GM21529 (cell line): ENCODE data around the gene GCN1.

ENCODE experiments used
- ATAC-seq: cut with Tn5 transposase; IDR thresholded peaks from one replicate; pipeline ENCODE4 v1.9.1; 2021; ENCODE audit not compliant: unreplicated experiment

GCN1 gene

GRCh38 chr12:120186654-120187053, 7.9 kb downstream of the GCN1 start:
- ATAC-seq = no peak

- no peak for ATAC-seq
Observed at GRCh38 chr12:120183211-120183631, 11.3 kb downstream of the GCN1 start.

GRCh38 chr12:120181991-120182631, 12.4 kb downstream of the GCN1 start:
- ATAC-seq = no peak

GRCh38 chr12:120180975-120181374, 13.5 kb downstream of the GCN1 start:
- ATAC-seq = no peak

GRCh38 chr12:120175537-120175936, 19.0 kb downstream of the GCN1 start:
- ATAC-seq = no peak

GRCh38 chr12:120175062-120175461, 19.5 kb downstream of the GCN1 start:
- ATAC-seq = no peak

GRCh38 chr12:120172053-120172452, 22.5 kb downstream of the GCN1 start:
- ATAC-seq = no peak

GRCh38 chr12:120170631-120171030, 23.9 kb downstream of the GCN1 start:
- no peak for ATAC-seq

- ATAC-seq = no peak
Observed at GRCh38 chr12:120169946-120170345, 24.6 kb downstream of the GCN1 start.

GRCh38 chr12:120168337-120168736, 26.2 kb downstream of the GCN1 start:
- no peak for ATAC-seq

GRCh38 chr12:120167529-120168095, 26.9 kb downstream of the GCN1 start:
- ATAC-seq = no peak

- no peak for ATAC-seq
Observed at GRCh38 chr12:120164293-120164692, 30.2 kb downstream of the GCN1 start.

- no peak for ATAC-seq
Observed at GRCh38 chr12:120162763-120163162, 31.8 kb downstream of the GCN1 start.

- ATAC-seq = no peak
Observed at GRCh38 chr12:120161852-120162251, 32.7 kb downstream of the GCN1 start.

GRCh38 chr12:120159509-120160237, 34.8 kb downstream of the GCN1 start:
- no peak for ATAC-seq

- ATAC-seq = no peak
Observed at GRCh38 chr12:120158351-120158750, 36.2 kb downstream of the GCN1 start.

GRCh38 chr12:120157678-120158077, 36.8 kb downstream of the GCN1 start:
- no peak for ATAC-seq

GRCh38 chr12:120156315-120157259, 37.9 kb downstream of the GCN1 start:
- no peak for ATAC-seq

GRCh38 chr12:120155072-120155471, 39.4 kb downstream of the GCN1 start:
- ATAC-seq = no peak

- no peak for ATAC-seq
Observed at GRCh38 chr12:120150919-120151525, 43.5 kb downstream of the GCN1 start.

- no peak for ATAC-seq
Observed at GRCh38 chr12:120148011-120148410, 46.5 kb downstream of the GCN1 start.
